ENCODE measurements around the gene EPS8. TPM values are rescaled to one million over a fixed set of nuclear protein-coding genes. Genes with fewer than 3 reads are reported as not detected.

Gene EPS8
- 85.8 and 150 TPM in 2 replicates for total RNA-seq (ENCODE audit: low replicate concordance)

DNA sequence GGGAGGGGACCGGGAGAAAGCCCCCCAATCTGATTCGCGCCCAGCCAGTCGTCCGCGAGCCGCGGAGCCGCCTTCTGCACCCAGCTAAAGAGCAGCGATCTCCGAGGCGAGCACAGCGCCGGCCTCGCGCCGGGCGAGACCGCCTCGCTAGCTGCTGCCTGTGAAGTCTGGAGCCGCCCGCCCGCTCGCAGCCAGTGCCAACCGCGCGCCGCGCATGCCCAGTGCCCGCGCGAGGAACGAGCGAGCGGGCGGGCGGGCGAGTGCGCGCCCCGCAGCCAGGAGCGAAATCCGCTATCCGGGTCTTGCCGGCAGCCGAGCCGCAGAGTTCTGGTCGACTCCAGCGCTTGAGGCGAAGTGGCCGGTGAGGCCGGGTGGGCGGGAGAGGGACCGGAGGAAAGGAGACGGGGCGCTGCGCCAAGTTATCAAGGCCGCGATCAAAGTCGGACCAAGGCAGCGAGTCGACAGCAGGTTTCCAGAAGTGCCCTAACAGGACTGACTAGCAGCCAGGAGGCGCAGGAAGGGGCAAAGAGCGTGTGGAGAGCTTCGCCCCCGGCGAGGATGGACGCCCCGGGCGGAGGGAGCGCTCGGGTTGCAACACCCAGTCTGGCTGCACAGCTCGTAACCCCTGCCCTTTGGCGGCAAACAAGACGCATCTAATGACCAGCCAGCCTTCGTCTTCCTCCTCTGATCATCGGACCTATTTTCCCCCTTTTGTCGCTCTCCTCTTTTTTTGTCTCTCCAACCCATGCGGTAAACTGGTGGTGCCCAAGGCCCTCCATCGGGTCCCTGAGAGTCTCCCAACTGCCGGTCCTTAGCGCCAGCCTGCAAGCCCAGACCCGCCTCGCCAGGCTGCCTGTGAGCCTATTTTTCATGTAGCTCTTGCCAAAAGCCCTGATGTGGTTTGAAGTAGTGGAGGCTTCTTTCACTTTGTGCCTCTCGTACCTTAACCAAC, at the start of gene EPS8:
Gene EPS8 (minus strand): TSS at position 169 of the 952 bp plus-strand sequence. CDS start 106,437 bp downstream, outside the sequence.

Other genes with a start within 250 kb of the EPS8 start
- 40.1 and 87.4 TPM in 2 replicates for gene STRAP, start 93.0 kb upstream of the EPS8 start, total RNA-seq (ENCODE audit: low replicate concordance)
- 27.7 and 31.4 TPM in 2 replicates for gene DERA, start 121.9 kb upstream of the EPS8 start, total RNA-seq (ENCODE audit: low replicate concordance)